ENCODE measurements around the gene PCNX1. TPM values are rescaled to one million over a fixed set of nuclear protein-coding genes. Genes with fewer than 3 reads are reported as not detected.

Gene PCNX1
- total and polyA plus RNA-seq, 2 donors (not counting 1 experiment from before 2014, with no cell fraction given): 35.7 to 69.4 TPM

GRCh38 chr14:71054706-71055105 lies 147.4 kb downstream of the PCNX1 start:
- no peak overlapping the region for H3K27ac ChIP-seq (ENCODE audit: insufficient read depth, low read length)
- DNase-seq (ENCODE audit: low read depth in 2 of 2): no peak
- H3K9ac ChIP-seq (ENCODE audit: insufficient read depth, low read length): no peak overlapping the region
- H2AFZ ChIP-seq (ENCODE audit: low read length): no peak overlapping the region
- no peaks in the 10 kb centered on the region for H3K27me3 ChIP-seq (ENCODE audit: control insufficient read depth, insufficient read depth, low read length)
- no peaks in the 10 kb centered on the region for H3K79me2 ChIP-seq (ENCODE audit: control insufficient read depth, insufficient read depth, low read length)
- H3K4me1 ChIP-seq (ENCODE audit: control insufficient read depth, extremely low read depth, insufficient read depth, low read length): no peaks in the 10 kb centered on the region
- no peak overlapping the region for H3K4me2 ChIP-seq (ENCODE audit: extremely low read depth, insufficient read depth, low read length)
- H3K4me3 ChIP-seq (replicated peaks in 1 of 4; ENCODE audit: control extremely low read depth in 1 of 4, insufficient read depth in 1 of 4, low read depth in 3 of 4, low read length in 4 of 4): no peak overlapping the region
- H3K36me3 ChIP-seq (ENCODE audit: control insufficient read depth, insufficient read depth, low read length): peaks cover 3% of the 10 kb centered on the region
- TF ChIP-seq EZH2 (IDR thresholded peaks at IDR 0.05; ENCODE audit: low read length, missing control alignments): no peak
- no peak for TF ChIP-seq CTCF (conservative IDR thresholded peaks at IDR 0.05 in 1 of 2, IDR thresholded peaks at IDR 0.05 in 1 of 2; ENCODE audit: low read depth in 1 of 2, low read length in 2 of 2)
- H4K20me1 ChIP-seq (ENCODE audit: control insufficient read depth, extremely low read depth, insufficient read depth, low read length): no peaks in the 10 kb centered on the region
- H3K9me3 ChIP-seq (ENCODE audit: control insufficient read depth, insufficient read depth, low read depth, low read length): no peaks in the 10 kb centered on the region

GRCh38 chr14:71056168-71056567 lies 148.9 kb downstream of the PCNX1 start:
- H3K4me1 ChIP-seq (ENCODE audit: control insufficient read depth, extremely low read depth, insufficient read depth, low read length): no peaks in the 10 kb centered on the region
- no peaks in the 10 kb centered on the region for H3K27me3 ChIP-seq (ENCODE audit: control insufficient read depth, insufficient read depth, low read length)
- H2AFZ ChIP-seq (ENCODE audit: low read length): no peak overlapping the region
- H3K4me3 ChIP-seq (replicated peaks in 1 of 4; ENCODE audit: control extremely low read depth in 1 of 4, insufficient read depth in 1 of 4, low read depth in 3 of 4, low read length in 4 of 4): no peak overlapping the region
- no peaks in the 10 kb centered on the region for H3K9me3 ChIP-seq (ENCODE audit: control insufficient read depth, insufficient read depth, low read depth, low read length)
- H3K36me3 ChIP-seq (ENCODE audit: control insufficient read depth, insufficient read depth, low read length): peaks cover 6% of the 10 kb centered on the region
- DNase-seq (ENCODE audit: low read depth in 2 of 2): peak in 1 of 2 donors; percentile 27
- no peak overlapping the region for H3K27ac ChIP-seq (ENCODE audit: insufficient read depth, low read length)
- no peak overlapping the region for H3K9ac ChIP-seq (ENCODE audit: insufficient read depth, low read length)
- TF ChIP-seq EZH2 (IDR thresholded peaks at IDR 0.05; ENCODE audit: low read length, missing control alignments) (no peak), CTCF (conservative IDR thresholded peaks at IDR 0.05 in 1 of 2, IDR thresholded peaks at IDR 0.05 in 1 of 2; ENCODE audit: low read depth in 1 of 2, low read length in 2 of 2) (no peak)
- H4K20me1 ChIP-seq (ENCODE audit: control insufficient read depth, extremely low read depth, insufficient read depth, low read length): no peaks in the 10 kb centered on the region
- no peaks in the 10 kb centered on the region for H3K79me2 ChIP-seq (ENCODE audit: control insufficient read depth, insufficient read depth, low read length)
- no peak overlapping the region for H3K4me2 ChIP-seq (ENCODE audit: extremely low read depth, insufficient read depth, low read length)

GRCh38 chr14:71060274-71060673 lies 153.0 kb downstream of the PCNX1 start:
- Histone ChIP-seq H2AFZ (ENCODE audit: low read length) (no peak overlapping the region), H3K4me2 (ENCODE audit: extremely low read depth, insufficient read depth, low read length) (no peak overlapping the region), H3K9ac (ENCODE audit: insufficient read depth, low read length) (no peak overlapping the region), H3K4me3 (replicated peaks in 1 of 4; ENCODE audit: control extremely low read depth in 1 of 4, insufficient read depth in 1 of 4, low read depth in 3 of 4, low read length in 4 of 4) (no peak overlapping the region), H3K27me3 (ENCODE audit: control insufficient read depth, insufficient read depth, low read length) (no peaks in the 10 kb centered on the region), H3K79me2 (ENCODE audit: control insufficient read depth, insufficient read depth, low read length) (no peaks in the 10 kb centered on the region), H3K36me3 (ENCODE audit: control insufficient read depth, insufficient read depth, low read length) (peaks cover 5% of the 10 kb centered on the region), H4K20me1 (ENCODE audit: control insufficient read depth, extremely low read depth, insufficient read depth, low read length) (no peaks in the 10 kb centered on the region), H3K4me1 (ENCODE audit: control insufficient read depth, extremely low read depth, insufficient read depth, low read length) (no peaks in the 10 kb centered on the region), H3K27ac (ENCODE audit: insufficient read depth, low read length) (no peak overlapping the region), H3K9me3 (ENCODE audit: control insufficient read depth, insufficient read depth, low read depth, low read length) (no peaks in the 10 kb centered on the region)
- no peak for DNase-seq (ENCODE audit: low read depth in 2 of 2)
- no peak for TF ChIP-seq CTCF (conservative IDR thresholded peaks at IDR 0.05 in 1 of 2, IDR thresholded peaks at IDR 0.05 in 1 of 2; ENCODE audit: low read depth in 1 of 2, low read length in 2 of 2)
- TF ChIP-seq EZH2 (IDR thresholded peaks at IDR 0.05; ENCODE audit: low read length, missing control alignments): no peak
